Activated T-helper 1 cell treated with anti-CD3 and anti-CD28 coated beads, Interleukin-12 subunit alpha, Interleukin-12 subunit beta, Interleukin-2, Interleukin-4 antibody, amounts not matched to agents 30 ng/mL and 10 ng/mL and 1 ng/mL, durations not matched to agents 14 hours and 24 hours and 36 hours (primary cell): ENCODE data around the gene MTFMT. TPM values are rescaled to one million over a fixed set of nuclear protein-coding genes. Genes with fewer than 3 reads are reported as not detected.
"Not testable (repeated sequence)": the region's sequence is repeated elsewhere in the genome, so short reads cannot be mapped to it uniquely, and the experiment has no call there.

ENCODE experiments used
- DNase-seq: peaks from one replicate; pipeline ENCODE4 v3.0.0; 2021; ENCODE audit warnings: low spot score
- H3K27ac Mint-ChIP-seq: one replicate; pipeline ENCODE4 v1.8.0; 2021; ENCODE audit warnings: mild to moderate bottlenecking, mixed read lengths
- H3K27me3 Mint-ChIP-seq: one replicate; pipeline ENCODE4 v1.8.0; 2022; ENCODE audit warnings: mild to moderate bottlenecking, moderate library complexity, mixed read lengths; ENCODE audit not compliant: insufficient read depth
- H3K36me3 Mint-ChIP-seq: one replicate; pipeline ENCODE4 v1.8.0; 2021; ENCODE audit warnings: low read depth, mixed read lengths
- H3K4me1 Mint-ChIP-seq: one replicate; pipeline ENCODE4 v1.8.0; 2021; ENCODE audit warnings: low read depth, mixed read lengths
- H3K4me3 Mint-ChIP-seq: one replicate; pipeline ENCODE4 v1.8.0; 2021; ENCODE audit warnings: mild to moderate bottlenecking, moderate library complexity, mixed read lengths
- H3K9me3 Mint-ChIP-seq: one replicate; pipeline ENCODE4 v1.8.0; 2021; ENCODE audit warnings: mixed read lengths
- intact Hi-C: fragments of 100-400 bp; cut with micrococcal nuclease; formaldehyde crosslinking; loops from one replicate; pipeline ENCODE4 v1.15.1; 2024
- total RNA-seq: library from RNA; stranded (reverse); gene quantifications from 2 replicates; pipeline ENCODE4 v1.2.3, GENCODE V29; 2022

MTFMT gene
- total RNA-seq, 1 donor from 2014 or later, result 18.8 TPM

DNA sequence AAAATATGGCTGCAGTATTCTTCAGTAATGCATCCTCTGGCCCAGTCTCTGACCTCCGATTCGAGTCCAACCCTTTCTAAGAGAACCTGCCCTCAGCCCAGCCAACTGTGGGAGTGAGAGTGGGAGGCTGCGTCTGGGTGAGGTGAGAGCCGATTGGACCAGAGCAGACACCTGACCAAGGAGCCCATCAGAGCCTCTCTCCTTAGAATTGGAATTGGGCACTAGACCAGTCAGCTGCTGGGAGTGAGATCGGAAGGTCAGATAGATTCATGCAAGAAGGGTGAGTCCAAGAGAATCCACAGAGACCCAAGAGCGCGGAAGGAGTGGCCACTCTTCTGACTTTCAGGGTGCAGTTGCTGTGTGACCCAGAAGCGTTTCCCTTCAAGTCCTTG, 28.1 kb upstream of the MTFMT start:
- Mint-ChIP-seq H3K36me3 (no peaks in the 10 kb centered on the region), H3K27me3 (peaks cover 1% of the 10 kb centered on the region), H3K4me1 (peaks cover 5% of the 10 kb centered on the region), H3K4me3 (no peak overlapping the region), H3K27ac (no peak overlapping the region), H3K9me3 (no peaks in the 10 kb centered on the region)
- intact Hi-C loops, result no loop called here
- DNase-seq, result no peak

DNA sequence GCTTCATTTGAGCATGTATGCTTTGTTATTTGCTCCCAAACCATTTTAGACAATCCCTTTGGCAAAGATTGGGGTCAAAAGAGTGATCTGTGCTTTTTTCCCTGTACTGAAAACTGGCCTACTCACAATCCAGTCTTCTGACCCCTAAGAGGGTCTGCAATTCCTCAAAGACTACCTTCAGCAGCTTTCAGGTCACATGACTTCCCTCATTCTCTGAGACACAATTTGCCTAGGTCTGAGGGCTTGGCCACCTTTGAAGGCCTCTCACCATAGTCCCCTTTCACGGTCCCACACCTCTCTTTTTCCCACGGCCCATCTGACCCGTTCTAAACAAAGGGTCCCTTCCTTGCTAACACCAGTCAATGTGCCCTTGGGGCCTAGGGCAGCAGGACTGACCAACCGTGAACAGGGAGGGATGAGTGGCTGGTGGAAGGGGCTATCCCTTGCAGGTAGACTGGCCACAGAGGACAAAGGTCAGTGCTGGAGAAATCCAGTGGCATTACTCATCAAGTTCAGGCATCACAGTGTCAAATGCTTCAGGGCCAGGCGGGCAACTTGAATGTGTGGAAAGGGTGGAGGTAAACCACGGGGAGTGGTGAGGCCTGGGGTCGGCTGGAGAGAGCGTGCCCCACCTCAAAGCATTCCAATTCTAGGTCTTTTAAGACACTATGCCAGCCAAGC, 27.6 kb upstream of the MTFMT start:
- no peak overlapping the region for H3K27ac Mint-ChIP-seq
- H3K4me1 Mint-ChIP-seq, result peaks cover 5% of the 10 kb centered on the region
- intact Hi-C loops, result no loop called here
- no peaks in the 10 kb centered on the region for H3K36me3 Mint-ChIP-seq
- H3K27me3 Mint-ChIP-seq, result peaks cover 1% of the 10 kb centered on the region
- no peak for DNase-seq
- no peak overlapping the region for H3K4me3 Mint-ChIP-seq
- no peaks in the 10 kb centered on the region for H3K9me3 Mint-ChIP-seq

DNA sequence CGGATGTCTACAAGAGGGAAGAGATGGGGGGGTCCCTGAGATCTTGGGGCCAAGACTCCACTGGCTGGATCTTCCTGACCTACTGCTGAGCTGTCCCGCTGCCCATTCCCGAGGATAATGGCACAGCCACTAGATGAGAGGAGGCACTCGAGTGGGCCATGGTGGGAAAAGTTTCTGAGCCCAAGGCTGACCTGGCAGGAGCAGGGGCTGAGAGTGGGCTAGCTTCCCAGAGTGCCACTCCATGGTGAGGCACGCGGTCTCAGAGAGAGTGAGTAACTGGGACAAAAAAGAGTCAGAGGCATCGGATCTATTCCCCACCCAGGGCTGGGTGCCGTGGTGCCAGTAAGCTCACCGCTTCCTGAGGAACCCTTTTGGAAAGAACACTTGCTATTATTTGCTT, 26.7 kb upstream of the MTFMT start:
- Mint-ChIP-seq H3K4me3 (no peak overlapping the region), H3K27ac (no peak overlapping the region), H3K27me3 (peaks cover 1% of the 10 kb centered on the region), H3K36me3 (no peaks in the 10 kb centered on the region), H3K9me3 (no peaks in the 10 kb centered on the region), H3K4me1 (peaks cover 5% of the 10 kb centered on the region)
- no peak for DNase-seq
- intact Hi-C loops, result no loop called here

DNA sequence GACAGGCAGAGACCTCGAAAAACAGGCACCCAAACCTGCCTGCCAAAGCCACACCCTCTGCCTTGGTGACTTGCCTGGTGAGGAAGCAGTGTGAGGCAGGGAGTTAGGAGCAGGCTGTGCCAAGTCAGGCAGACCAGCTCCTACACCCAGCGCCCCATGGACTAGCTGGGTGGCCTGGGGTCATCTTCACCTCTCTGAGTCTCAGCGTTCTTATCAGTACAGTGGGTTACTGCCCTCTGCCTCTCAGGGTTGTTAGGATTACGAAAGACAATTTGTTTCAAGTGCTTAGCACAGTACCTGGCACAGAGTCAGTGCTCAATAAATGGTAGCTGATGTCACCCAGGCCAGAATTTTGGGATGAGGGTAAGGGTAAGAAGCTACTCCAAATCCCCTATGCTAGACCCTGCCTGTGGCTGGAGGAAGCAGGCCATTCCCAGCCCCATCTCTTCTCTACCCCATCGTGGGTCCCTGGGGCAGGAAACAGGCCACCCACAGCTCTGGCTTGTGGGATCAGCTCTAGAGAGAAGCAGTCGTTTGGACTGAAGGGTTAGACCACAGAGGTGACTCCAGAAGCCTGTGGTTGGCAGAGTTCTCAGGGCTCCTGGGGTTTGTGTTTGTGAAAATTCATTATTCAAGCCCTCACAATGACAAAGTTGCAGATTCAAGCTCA, 25.9 kb upstream of the MTFMT start:
- no peaks in the 10 kb centered on the region for H3K9me3 Mint-ChIP-seq
- intact Hi-C loops, result loop anchor here (2.0 kb wide), 1 partner anchor 23 kb away; no protein-coding TSS in a partner anchor
- H3K4me1 Mint-ChIP-seq, result peaks cover 7% of the 10 kb centered on the region
- no peak overlapping the region for H3K27ac Mint-ChIP-seq
- H3K4me3 Mint-ChIP-seq, result no peak overlapping the region
- no peaks in the 10 kb centered on the region for H3K36me3 Mint-ChIP-seq
- DNase-seq, result no peak
- H3K27me3 Mint-ChIP-seq, result no peaks in the 10 kb centered on the region

DNA sequence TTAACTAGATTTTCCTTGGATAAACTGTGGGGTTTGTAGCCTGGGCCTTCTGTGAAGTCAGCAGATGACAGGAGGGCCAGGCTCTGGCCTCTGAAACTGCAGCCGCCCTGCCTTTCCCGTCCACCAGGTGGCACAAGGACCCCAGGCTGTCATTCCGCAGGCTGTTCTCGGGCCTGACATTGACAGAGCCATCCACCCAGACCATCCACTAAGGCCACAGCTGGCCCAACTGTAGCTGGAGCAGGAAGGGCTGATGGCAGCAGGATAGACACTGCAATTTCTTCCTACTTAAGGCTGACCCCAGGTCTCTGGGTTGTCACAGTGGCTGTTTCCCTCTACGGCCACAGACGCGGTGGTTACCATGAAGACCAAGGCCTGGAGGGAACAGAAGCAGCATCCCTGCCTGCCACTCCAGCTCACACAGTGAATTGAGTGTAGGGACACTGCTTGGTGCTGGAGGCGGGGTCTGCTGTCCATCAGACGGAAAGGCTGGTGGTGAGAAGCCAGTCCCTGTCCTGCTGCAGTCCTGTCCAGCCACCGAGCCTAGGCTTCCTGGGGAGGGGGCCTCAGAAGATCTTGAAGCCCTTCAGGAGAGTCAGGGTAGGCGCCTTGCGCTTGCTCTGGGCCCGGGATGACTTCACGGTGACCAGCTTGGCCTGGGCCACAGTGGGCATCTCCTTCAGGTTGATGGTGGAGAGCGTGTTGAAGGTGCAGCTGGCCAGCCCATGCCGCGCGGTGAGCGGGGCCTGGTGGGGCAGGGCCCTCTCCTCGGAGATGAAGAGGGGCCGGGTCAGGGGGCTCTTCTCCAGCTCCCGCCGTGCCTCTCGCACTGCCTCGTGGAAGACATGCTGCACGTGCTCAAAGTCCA, 25.1 kb upstream of the MTFMT start:
- Mint-ChIP-seq H3K27me3 (no peaks in the 10 kb centered on the region), H3K36me3 (no peaks in the 10 kb centered on the region)
- intact Hi-C loops, result loop anchor here (1.0 to 2.0 kb wide), 4 partner anchors 24 to 331 kb away; no protein-coding TSS in a partner anchor

DNA sequence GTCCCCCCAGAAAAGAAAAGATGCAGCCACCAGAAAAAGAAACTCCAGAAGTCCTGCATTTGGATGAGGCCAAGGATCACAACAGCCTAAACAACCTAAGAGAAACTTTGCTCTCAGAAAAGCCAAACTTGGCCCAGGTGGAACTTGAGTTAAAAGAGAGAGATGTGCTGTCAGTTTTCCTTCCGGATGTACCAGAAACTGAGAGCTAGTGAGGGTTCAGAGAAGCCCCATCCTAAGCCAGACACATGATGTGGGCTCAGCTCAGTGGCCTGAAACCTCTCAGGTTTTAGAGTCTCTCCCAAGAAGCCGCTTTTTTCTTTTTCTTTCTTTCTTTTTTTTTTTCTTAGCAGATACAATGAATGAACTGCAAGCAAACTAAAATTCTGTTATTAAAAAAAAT, 23.5 kb upstream of the MTFMT start:
- H3K4me3 Mint-ChIP-seq, result no peak overlapping the region
- H3K36me3 Mint-ChIP-seq, result no peaks in the 10 kb centered on the region
- no peak overlapping the region for H3K27ac Mint-ChIP-seq
- peaks cover 2% of the 10 kb centered on the region for H3K27me3 Mint-ChIP-seq
- no peak for DNase-seq
- intact Hi-C loops, result loop anchor here (1.0 kb wide), 1 partner anchor 218 kb away; no protein-coding TSS in a partner anchor
- H3K4me1 Mint-ChIP-seq, result peaks cover 20% of the 10 kb centered on the region
- H3K9me3 Mint-ChIP-seq, result no peaks in the 10 kb centered on the region

More for the DNA sequence above, 25.1 kb upstream of the MTFMT start:
- DNase-seq, result peak; percentile 21
- H3K27ac Mint-ChIP-seq, result no peak overlapping the region
- H3K9me3 Mint-ChIP-seq, result no peaks in the 10 kb centered on the region
- H3K4me3 Mint-ChIP-seq, result no peak overlapping the region
- peaks cover 14% of the 10 kb centered on the region for H3K4me1 Mint-ChIP-seq

DNA sequence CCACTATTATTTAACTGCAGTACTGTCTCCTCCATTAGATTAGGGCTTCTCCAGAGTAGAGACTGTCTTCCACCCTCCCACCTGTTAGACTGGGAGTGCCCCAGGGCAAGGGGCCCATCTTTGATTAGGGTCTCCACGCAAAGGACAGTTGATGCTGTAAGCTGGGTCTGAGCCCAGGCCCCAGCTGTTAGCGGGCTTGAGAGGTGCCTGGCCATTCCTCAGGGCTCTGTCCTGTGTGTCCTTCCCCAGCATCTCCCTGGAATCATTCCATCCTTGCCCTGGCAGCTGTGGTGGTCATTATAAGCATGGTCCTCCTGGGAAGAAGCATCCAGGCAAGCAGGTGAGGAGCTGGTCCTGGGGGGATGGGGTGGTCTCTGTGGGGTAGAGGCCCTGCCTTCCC, 21.8 kb upstream of the MTFMT start:
- Mint-ChIP-seq H3K4me1 (peaks cover 20% of the 10 kb centered on the region), H3K9me3 (no peaks in the 10 kb centered on the region), H3K4me3 (no peak overlapping the region), H3K27me3 (peaks cover 2% of the 10 kb centered on the region), H3K36me3 (no peaks in the 10 kb centered on the region), H3K27ac (no peak overlapping the region)
- DNase-seq, result no peak
- intact Hi-C loops, result no loop called here

DNA sequence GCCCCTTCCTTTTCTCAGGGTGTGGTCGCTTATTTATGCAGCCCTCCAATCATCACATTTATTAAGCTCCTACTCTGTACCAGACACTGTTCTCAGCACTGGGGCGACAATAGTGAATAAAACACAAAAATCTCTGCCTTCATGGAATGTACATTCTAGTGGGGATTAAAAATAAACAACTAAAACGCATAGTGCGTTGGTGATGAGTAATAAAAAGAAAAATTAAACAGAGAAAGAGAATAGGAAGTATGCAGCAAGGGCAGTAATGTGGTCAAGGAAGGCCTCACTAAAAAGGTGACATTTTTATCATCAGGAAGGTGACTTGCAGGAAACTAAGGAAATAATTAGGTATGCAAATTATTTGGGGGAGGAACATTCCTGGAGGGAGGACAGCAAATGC, 20.8 kb upstream of the MTFMT start:
- peaks cover 2% of the 10 kb centered on the region for H3K27me3 Mint-ChIP-seq
- intact Hi-C loops, result no loop called here
- no peak overlapping the region for H3K4me3 Mint-ChIP-seq
- DNase-seq, result no peak
- H3K4me1 Mint-ChIP-seq, result peaks cover 15% of the 10 kb centered on the region
- no peak overlapping the region for H3K27ac Mint-ChIP-seq
- H3K9me3 Mint-ChIP-seq, result no peaks in the 10 kb centered on the region
- H3K36me3 Mint-ChIP-seq, result no peaks in the 10 kb centered on the region

DNA sequence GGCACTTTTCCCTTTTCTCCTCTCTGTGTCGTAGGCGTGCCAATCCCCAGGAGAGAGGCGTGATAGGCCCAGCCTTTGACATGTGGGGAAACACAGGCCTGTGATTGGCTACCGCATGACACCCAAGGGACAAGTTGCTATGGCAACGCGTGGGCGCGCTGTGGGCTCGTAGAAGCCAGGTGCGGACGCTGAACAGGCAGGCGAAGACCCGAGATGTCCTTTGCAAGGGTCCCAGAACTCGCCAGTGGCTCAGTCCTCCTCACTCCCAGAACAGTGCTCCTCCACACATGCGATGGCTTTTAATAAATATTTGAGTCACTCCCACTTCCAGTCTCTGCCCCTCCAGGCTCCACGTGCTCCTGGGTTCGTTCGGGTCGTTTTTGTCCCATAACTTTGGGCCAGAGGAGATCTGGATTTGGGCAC, 20.0 kb upstream of the MTFMT start:
- H3K4me1 Mint-ChIP-seq, result peaks cover 15% of the 10 kb centered on the region
- no peaks in the 10 kb centered on the region for H3K36me3 Mint-ChIP-seq
- peak; percentile 84 for DNase-seq
- peak overlapping the region; percentile 36 for H3K27ac Mint-ChIP-seq
- peaks cover 2% of the 10 kb centered on the region for H3K27me3 Mint-ChIP-seq
- peak overlapping the region; percentile 57 for H3K4me3 Mint-ChIP-seq
- no peaks in the 10 kb centered on the region for H3K9me3 Mint-ChIP-seq
- intact Hi-C loops, result loop anchor here (1.0 to 2.0 kb wide), 3 partner anchors 21 to 1337 kb away; partner anchors contain the start of genes MAP2K1, MTFMT and RNU5A-1

DNA sequence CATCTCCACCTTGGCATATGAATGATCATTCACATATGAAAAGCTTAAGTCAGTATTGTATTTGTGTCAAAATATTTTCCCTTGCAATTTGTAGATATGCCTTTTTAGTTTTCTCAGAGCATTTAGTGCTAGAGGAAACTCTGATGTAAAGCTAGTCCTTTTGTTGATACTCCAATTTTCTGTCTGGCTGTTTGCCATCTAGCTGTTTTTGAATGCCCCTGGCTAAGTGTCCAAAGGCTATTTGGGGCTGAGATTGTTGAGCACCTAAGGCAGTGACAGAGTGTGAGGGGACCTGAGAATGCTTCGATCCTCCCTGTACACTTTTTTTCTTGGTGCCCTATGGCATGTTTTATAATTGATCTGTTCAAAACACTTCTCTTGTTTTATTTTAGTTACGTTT, 18.8 kb upstream of the MTFMT start:
- DNase-seq, result no peak
- H3K4me1 Mint-ChIP-seq, result peaks cover 15% of the 10 kb centered on the region
- H3K4me3 Mint-ChIP-seq, result no peak overlapping the region
- H3K27me3 Mint-ChIP-seq, result peaks cover 2% of the 10 kb centered on the region
- no peak overlapping the region for H3K27ac Mint-ChIP-seq
- H3K9me3 Mint-ChIP-seq, result no peaks in the 10 kb centered on the region
- intact Hi-C loops, result loop anchor here (2.0 kb wide), 2 partner anchors 19 to 1339 kb away; partner anchors contain the start of genes MAP2K1 and MTFMT
- no peaks in the 10 kb centered on the region for H3K36me3 Mint-ChIP-seq

DNA sequence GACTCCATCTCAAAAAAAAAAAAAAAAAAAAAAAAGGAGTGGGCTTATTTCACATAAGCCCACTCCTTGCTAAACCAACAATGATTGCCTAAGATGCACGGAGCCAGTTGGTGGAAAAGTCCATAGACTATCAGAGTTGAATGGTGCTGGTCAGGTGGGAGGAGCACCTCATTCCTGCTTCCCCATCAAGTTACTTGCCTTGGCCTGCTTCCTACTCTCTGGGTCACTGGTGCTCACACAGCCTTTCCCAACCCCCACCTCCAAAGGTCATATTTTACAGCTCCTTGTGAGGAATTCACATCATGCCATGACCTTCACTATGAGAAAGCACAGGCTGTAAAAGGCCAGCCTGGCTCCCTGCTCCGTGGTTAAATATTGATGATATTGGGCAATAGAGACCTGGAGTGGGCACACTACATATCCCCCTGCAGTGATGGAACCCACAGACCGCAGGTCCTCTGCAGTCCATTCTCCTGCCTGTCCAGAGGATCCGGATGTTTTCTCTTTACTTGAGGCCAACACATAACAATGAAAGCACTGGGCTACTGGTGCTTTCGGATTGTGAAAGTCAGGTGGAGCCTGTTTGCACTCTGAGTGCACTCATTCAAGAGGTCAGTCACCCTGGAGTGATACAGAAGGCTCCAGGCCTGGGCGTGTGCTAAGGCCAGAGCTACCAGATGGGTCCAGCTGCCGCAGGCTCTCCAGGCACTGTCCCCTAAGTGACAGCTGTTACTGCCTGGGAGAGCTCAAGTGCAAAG, 15.5 kb upstream of the MTFMT start, which contains the start of gene SLC51B:
SLC51B (plus strand) TSS at position 664 of the 758 bp plus-strand sequence. CDS start 4,618 bp downstream, outside the sequence.
- no peaks in the 10 kb centered on the region for H3K36me3 Mint-ChIP-seq
- H3K9me3 Mint-ChIP-seq, result no peaks in the 10 kb centered on the region
- H3K4me1 Mint-ChIP-seq, result peaks cover 9% of the 10 kb centered on the region
- DNase-seq, result no peak
- no peak within 1 kb of the TSS for H3K4me3 Mint-ChIP-seq
- H3K27me3 Mint-ChIP-seq, result peaks cover 2% of the 10 kb centered on the region
- H3K27ac Mint-ChIP-seq, result no peak within 1 kb of the TSS
- intact Hi-C loops, result no loop called here

DNA sequence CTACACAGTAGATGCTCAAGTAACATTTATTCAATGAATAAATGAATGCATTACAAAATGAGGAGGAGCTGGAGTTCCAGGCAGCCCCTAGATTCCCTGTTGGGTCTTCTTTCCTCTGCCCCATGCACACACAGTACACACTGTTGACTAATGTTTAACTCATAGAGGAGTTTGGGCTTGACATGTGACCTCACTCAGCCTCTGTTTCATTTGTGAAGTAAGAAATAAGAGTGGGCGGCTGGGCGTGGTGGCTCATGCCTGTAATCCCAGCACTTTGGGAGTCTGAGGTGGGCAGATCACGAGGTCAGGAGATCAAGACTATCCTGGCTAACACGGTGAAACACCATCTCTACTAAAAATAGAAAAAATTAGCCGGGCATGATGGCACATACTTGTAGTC, 14.8 kb upstream of the MTFMT start:
- H3K4me3 Mint-ChIP-seq, H3K4me1 Mint-ChIP-seq, H3K27ac Mint-ChIP-seq, DNase-seq, H3K27me3 Mint-ChIP-seq, H3K9me3 Mint-ChIP-seq, H3K36me3 Mint-ChIP-seq, intact Hi-C loops: not testable (repeated sequence)
